ENCODE measurements around the gene EPYC. TPM values are rescaled to one million over a fixed set of nuclear protein-coding genes. Genes with fewer than 3 reads are reported as not detected.

The EPYC gene
- total RNA-seq, 4 donors from 2014 or later, result not detected

DNA sequence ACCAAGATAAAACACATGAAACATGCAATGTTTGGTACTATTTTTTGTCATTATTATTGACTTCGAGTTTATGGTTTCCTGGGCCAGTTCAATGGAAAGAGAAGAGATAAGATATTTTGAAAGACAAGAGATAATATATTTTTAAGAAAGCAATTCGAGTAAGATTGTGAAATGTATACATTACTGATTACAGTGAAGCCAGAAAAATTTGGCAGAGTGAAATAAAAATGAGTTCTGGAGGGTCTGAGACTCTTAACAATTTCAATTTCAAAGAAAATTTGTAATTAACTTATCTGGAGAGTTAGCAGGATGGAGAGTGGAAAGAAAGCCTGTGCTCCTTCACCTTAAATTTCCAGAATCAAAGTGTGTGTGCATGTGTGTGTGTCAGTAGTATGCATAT, 67.1 kb downstream of the EPYC start:
- 79% methylated on average over 2 of the region's 2 CpGs for WGBS
- DNase-seq (ENCODE audit: extremely low spot score), result no peak
- intact Hi-C loops (cut with DNase I), result no loop called here

GRCh38 chr12:90936230-90937005, 68.4 kb downstream of the EPYC start:
- Histone ChIP-seq H3K4me3 (no peak overlapping the region), H3K4me1 (peaks cover 0 to 14% (median 10%) of the 10 kb centered on the region in 4 donors), H3K27me3 (no peaks in the 10 kb centered on the region), H3K27ac (replicated peaks in 1 of 4) (no peak overlapping the region), H3K9me3 (no peaks in the 10 kb centered on the region), H3K36me3 (no peaks in the 10 kb centered on the region)
- 91% methylated on average over 5 of the region's 5 CpGs for WGBS
- TF ChIP-seq EP300 (IDR thresholded peaks at IDR 0.05), result no peak
- no peak for TF ChIP-seq POLR2A (IDR thresholded peaks at IDR 0.05; ENCODE audit: low read depth)
- no peak for TF ChIP-seq POLR2AphosphoS5 (IDR thresholded peaks at IDR 0.05)
- no peak for TF ChIP-seq CTCF (IDR thresholded peaks at IDR 0.05)
- intact Hi-C loops (cut with DNase I), result no loop called here
- DNase-seq (ENCODE audit: extremely low spot score), result no peak

More for the DNA sequence above, 67.1 kb downstream of the EPYC start:
- Histone ChIP-seq H3K27me3 (no peaks in the 10 kb centered on the region), H3K4me3 (no peak overlapping the region), H3K36me3 (no peaks in the 10 kb centered on the region), H3K27ac (replicated peaks in 1 of 4) (no peak overlapping the region), H3K4me1 (peaks cover 0 to 14% (median 10%) of the 10 kb centered on the region in 4 donors), H3K9me3 (no peaks in the 10 kb centered on the region)
- TF ChIP-seq POLR2AphosphoS5 (IDR thresholded peaks at IDR 0.05) (no peak), CTCF (IDR thresholded peaks at IDR 0.05) (no peak), POLR2A (IDR thresholded peaks at IDR 0.05; ENCODE audit: low read depth) (no peak), EP300 (IDR thresholded peaks at IDR 0.05) (no peak)

- no peaks in the 10 kb centered on the region for H3K27me3 ChIP-seq
- peaks cover 0 to 14% (median 9%) of the 10 kb centered on the region in 4 donors for H3K4me1 ChIP-seq
- H3K4me3 ChIP-seq, result no peak overlapping the region
- 82% methylated on average over 5 of the region's 5 CpGs for WGBS
- intact Hi-C loops (cut with DNase I), result no loop called here
- DNase-seq (ENCODE audit: extremely low spot score), result no peak
- peaks cover 0 to 16% (median 6%) of the 10 kb centered on the region in 4 donors for H3K9me3 ChIP-seq
- H3K36me3 ChIP-seq, result no peaks in the 10 kb centered on the region
- H3K27ac ChIP-seq (replicated peaks in 1 of 4), result no peak overlapping the region
- TF ChIP-seq EP300 (IDR thresholded peaks at IDR 0.05) (no peak), POLR2AphosphoS5 (IDR thresholded peaks at IDR 0.05) (no peak)
Observed at GRCh38 chr12:90925562-90925961, 79.2 kb downstream of the EPYC start.

DNA sequence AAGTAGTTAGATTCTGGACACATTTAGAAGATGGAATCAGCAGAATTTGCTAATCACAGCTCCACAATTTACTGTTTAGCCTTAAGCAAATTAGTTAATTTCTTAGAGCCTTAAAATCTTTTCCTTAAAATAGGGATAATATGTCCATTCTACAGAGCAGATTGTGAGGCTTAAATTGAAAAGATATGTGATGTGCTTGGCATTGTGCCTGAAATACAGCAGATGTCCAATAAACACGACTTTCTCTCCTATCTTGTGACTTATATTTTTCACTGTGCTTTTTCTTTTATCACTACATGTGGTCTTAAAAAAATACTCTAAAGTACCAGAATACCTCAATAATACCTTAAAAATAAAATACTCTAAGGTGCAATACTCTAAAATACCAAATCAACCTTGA, 80.4 kb downstream of the EPYC start:
- H3K27me3 ChIP-seq, result no peaks in the 10 kb centered on the region
- H3K4me3 ChIP-seq, result no peak overlapping the region
- intact Hi-C loops (cut with DNase I), result no loop called here
- no peak for DNase-seq (ENCODE audit: extremely low spot score)
- peaks cover 0 to 14% (median 9%) of the 10 kb centered on the region in 4 donors for H3K4me1 ChIP-seq
- H3K9me3 ChIP-seq, result peaks cover 0 to 11% (median 4%) of the 10 kb centered on the region in 4 donors
- H3K27ac ChIP-seq (replicated peaks in 1 of 4), result no peak overlapping the region
- TF ChIP-seq EP300 (IDR thresholded peaks at IDR 0.05) (no peak), POLR2AphosphoS5 (IDR thresholded peaks at IDR 0.05) (no peak), POLR2A (IDR thresholded peaks at IDR 0.05; ENCODE audit: low read depth) (no peak), CTCF (IDR thresholded peaks at IDR 0.05) (no peak)
- H3K36me3 ChIP-seq, result no peaks in the 10 kb centered on the region
- WGBS, result 50% methylated on average over 1 of the region's 1 CpG

- Histone ChIP-seq H3K27me3 (no peaks in the 10 kb centered on the region), H3K4me1 (peaks cover 0 to 14% (median 9%) of the 10 kb centered on the region in 4 donors), H3K4me3 (no peak overlapping the region), H3K36me3 (no peaks in the 10 kb centered on the region), H3K27ac (replicated peaks in 1 of 4) (no peak overlapping the region), H3K9me3 (no peaks in the 10 kb centered on the region)
- DNase-seq (ENCODE audit: extremely low spot score), result no peak
- TF ChIP-seq POLR2A (IDR thresholded peaks at IDR 0.05; ENCODE audit: low read depth) (no peak), POLR2AphosphoS5 (IDR thresholded peaks at IDR 0.05) (no peak), CTCF (IDR thresholded peaks at IDR 0.05) (no peak)
- intact Hi-C loops (cut with DNase I), result no loop called here
Observed at GRCh38 chr12:90922145-90922627, 82.6 kb downstream of the EPYC start.
